AG08396 (cell line): ENCODE data around the gene PNO1.
A peak's percentile ranks its signal among the peaks of the same experiment; 100 is the strongest.
"Not testable (repeated sequence)": the region's sequence is repeated elsewhere in the genome, so short reads cannot be mapped to it uniquely, and the experiment has no call there.

Source experiments
- DNase-seq: peaks from one replicate; pipeline ENCODE4 v3.0.0; 2012; ENCODE audit warnings: low spot score, mixed read lengths

Gene PNO1

GRCh38 chr2:68157002-68157401, 686 bp upstream of the PNO1 start:
- DNase-seq: peak; percentile 36

DNA sequence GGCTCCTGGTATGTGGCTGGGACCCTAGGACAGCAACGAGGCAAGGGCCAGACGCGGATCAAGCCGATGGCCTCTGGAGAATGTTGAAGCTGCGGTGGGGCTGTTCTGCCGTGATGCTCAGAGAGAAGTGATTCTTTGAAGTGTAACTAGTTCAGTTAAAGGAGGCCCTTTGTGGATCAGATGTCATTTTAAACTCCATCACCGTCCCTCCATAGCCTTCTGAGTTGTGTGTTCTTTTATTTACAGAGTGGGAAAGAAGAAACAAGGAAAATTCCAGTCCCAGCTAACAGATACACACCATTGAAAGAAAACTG, 403 bp downstream of the PNO1 start:
- no peak for DNase-seq

DNA sequence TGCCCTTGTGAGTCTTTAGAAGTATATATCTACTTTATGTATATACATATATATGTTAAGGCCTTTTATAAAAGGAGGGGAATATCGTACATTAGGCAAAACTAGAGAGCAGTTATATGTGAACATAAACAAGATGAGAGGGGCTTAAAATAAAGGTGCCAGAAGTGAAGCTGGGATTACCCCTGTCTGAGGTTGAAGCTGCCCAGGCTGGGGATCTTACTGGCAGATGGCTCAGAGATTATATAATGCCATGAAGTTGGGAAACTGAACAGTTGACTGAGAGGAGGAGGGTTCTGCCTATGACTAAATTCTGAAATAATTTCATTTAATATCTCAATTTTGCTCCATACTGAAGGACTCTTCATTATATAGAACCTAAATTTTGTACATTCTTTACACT, 6.0 kb downstream of the PNO1 start:
- no peak for DNase-seq

GRCh38 chr2:68167186-68167585, 9.5 kb downstream of the PNO1 start:
- DNase-seq: no peak

DNA sequence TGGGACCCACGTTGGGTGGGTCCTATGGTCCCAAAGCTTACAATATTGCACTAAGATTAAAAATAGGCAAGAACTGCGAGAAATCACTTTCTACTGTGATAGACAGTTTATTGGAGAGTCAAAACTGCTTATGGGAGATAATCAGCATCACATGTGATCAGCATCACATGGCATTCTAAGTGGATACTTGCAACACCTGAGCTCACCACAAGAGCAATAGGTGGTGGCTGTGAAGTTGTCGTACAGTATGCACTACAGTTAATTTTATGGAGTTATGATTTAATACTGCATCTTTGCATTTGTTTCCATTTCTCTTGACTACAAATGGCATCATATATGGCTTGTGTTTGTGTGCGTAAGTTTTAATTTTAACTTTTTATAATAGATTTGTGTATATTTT, 11.6 kb downstream of the PNO1 start:
- no peak for DNase-seq

- no peak for DNase-seq
Measured at GRCh38 chr2:68171146-68171545, 13.5 kb downstream of the PNO1 start.

DNA sequence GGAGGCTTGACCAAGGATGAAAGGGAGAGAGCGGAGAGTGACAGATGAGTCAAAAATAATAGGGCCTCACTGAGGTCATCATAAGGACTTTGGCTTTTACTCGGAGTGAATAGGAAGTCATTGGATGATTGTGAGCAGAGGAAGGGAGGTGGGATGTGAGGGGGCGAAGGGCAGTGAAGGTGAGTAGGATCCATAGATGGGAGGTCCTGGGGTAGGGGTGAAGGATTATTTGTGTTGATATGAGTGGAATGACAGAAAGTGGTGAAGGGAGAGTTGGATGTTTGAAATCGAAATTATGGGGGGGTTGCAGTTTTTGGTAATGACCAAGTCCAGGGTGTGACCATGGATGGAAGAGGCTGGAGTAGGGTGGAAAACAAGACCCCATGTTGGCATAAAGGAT, 14.0 kb downstream of the PNO1 start:
- DNase-seq: no peak

- DNase-seq: no peak
Measured at GRCh38 chr2:68172521-68172920, 14.8 kb downstream of the PNO1 start.

DNA sequence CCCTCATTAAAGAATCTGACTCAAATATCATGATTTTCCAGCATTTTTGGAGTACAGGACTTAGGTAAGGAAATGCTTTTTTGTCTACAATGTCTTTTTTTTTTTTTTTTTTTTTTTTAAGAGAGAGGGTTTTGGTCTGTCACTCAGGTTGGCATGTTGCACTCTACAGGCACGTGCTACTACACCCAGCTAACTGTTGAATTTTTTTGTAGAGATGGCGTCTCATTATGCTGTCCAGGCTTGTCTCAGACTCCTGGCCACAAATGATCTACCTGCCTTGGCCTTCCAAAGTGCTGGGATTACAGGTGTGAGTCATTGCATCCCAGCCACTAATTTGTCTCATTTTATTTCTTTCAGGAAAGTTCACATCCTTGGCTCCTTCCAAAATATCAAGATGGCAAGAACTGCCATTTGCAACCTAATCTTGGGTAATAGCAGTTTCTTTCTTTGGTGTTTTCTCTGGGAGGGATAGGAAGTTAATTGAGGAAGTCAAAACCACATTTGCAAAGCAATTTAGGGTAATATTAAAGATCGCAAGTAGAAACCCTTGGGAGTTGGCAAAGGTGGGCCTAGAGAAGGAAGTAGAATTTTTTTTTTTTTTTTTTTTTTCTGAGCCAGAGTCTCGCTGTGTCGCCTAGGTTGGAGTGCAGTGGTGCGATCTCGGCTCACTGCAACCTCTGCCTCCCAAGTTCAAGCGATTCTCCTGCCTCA, 15.5 kb downstream of the PNO1 start:
- DNase-seq: no peak

DNA sequence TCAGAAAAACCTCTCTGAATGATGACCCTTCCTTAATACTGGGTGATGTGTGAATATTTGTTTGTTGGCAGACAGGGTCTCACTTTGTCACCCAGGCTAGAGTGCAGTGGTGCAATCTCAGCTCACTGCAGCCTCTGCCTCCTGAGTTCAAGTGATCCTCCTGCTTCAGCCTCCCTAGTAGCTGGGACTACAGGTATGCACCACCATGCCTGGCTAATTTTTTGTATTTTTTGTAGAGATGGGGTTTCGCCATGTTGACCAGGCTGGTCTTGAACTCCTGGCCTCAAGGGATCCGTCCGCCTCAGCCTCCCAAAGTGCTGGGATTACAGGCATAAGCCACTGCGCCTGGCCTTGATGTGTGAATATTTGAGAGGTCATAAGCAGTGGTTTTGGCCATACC, 17.5 kb downstream of the PNO1 start:
- DNase-seq: not testable (repeated sequence)

GRCh38 chr2:68176657-68177056, 19.0 kb downstream of the PNO1 start:
- DNase-seq: no peak

DNA sequence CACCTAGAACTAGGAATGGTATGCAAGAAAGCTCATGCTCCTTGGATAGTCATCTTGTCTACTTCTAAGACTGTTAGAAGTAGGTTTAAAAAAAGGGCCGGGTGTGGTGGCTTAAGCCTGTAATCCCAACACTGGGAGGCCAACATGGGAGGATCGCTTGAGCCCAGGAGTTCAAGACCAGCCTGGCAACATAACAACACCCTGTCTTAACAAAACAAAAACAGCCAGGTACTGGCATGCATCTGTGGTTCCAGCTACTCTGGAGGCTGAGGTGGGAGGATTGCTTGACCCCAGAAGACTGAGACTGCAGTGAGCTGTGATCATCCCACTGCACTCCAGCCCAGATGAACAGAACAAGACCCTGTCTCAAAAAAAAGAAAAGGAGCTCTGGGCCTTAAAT, 19.9 kb downstream of the PNO1 start:
- no peak for DNase-seq

GRCh38 chr2:68178432-68178831, 20.7 kb downstream of the PNO1 start:
- no peak for DNase-seq

GRCh38 chr2:68178954-68179627, 21.4 kb downstream of the PNO1 start:
- DNase-seq: no peak

GRCh38 chr2:68182902-68183301, 25.2 kb downstream of the PNO1 start:
- DNase-seq: no peak

- DNase-seq: no peak
Measured at GRCh38 chr2:68185541-68186164, 28.0 kb downstream of the PNO1 start.

DNA sequence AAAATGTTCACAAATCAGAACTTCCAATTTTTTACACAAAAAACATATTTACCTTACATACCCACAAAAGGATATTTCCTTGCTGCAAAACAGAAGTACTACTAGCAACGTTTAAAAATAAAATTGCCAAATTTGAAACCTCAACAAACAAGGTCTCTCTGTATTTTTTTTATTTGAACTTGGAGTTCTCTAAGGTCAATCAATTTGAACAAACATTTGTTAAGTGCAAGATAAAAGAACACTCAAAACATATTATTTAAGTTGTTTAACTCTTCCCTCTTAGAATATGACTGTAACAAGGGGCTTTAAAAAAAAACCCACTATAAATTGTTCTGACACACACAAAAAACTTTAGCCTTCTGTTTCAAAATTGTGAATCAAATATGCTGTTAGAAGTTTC, 29.6 kb downstream of the PNO1 start:
- no peak for DNase-seq

- no peak for DNase-seq
Measured at GRCh38 chr2:68188831-68189230, 31.1 kb downstream of the PNO1 start.

DNA sequence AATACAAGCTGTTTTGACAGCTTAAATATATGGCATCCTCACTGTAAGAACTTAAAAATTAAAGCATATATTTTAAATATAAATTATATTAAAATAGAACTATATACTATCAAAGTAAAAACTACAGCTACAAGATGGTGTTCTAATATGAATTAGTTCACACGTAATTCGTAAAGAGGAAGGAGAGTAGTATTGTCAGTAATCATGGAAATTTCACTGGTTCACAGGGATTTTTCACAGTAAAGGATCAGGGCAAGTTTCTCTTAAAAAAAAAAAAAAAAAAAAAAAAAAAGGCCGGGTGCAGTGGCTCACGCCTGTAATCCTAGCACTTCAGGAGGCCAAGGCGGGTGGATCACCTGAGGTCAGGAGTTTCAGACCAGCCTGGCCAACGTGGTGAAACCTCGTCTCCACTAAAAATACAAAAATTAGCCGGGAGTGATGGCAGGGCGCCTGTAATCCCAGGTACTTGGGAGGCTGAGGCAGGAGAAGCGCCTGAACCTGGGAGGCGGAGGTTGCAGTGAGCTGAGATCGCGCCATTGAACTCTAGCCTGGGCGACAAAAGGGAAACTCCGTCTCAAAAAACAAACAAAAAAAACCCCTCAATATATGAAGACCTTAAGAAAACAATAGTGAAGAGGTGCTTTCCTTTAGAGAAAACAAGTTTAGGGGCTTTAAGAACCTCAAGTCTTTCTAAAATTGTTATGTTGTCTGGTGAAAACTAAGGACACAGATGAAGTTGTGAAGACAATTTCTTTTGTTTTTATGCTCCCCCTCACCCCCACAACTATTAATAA, 32.5 kb downstream of the PNO1 start:
- DNase-seq: no peak

GRCh38 chr2:68190991-68191731, 33.5 kb downstream of the PNO1 start:
- DNase-seq: peak; percentile 31

- no peak for DNase-seq
Measured at GRCh38 chr2:68193144-68193543, 35.5 kb downstream of the PNO1 start.

DNA sequence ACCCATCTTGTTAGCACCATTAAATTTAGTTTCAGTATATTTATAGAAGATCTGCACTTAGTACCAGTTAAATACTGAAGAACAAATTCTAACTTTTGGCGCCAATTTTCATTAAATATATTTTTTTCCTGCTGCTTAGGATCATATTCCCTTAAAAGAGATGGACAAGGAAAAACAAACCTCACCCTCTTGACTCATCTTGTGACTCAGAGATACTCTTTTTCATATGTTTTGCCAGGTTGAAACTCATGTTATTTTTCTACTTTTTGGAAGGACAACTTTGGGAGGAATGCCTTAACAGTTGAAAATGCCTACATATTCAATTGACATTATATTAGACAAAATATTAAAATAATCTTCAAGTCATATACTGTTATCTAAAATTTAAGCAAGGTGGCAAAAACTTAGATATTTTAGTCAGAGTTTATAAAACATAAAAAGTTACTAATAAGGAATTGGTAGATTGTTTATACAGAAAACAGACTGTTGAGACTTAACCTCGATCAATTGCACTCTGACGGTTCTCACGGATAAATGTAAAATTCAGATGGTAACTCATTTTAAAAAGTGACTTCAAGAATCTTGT, 36.2 kb downstream of the PNO1 start:
- DNase-seq: peak; percentile 21
